Ascending aorta (tissue), 2 donors: ENCODE measurements around the gene LCK. TPM values are rescaled to one million over a fixed set of nuclear protein-coding genes. Genes with fewer than 3 reads are reported as not detected.

Source experiments
- DNase-seq, 2 donors: peaks; one replicate each; pipeline ENCODE4 v3.0.0-alpha.2; 2019; ENCODE audit warnings: low spot score in 2 of 2
- H3K27ac ChIP-seq, 2 donors: fragments of 200-600 bp; sonication (generic); one replicate each; pipeline ENCODE4 v1.5.1; 2016 to 2017; ENCODE audit warnings: mild to moderate bottlenecking in 1 of 2
- H3K27me3 ChIP-seq: fragments of 200-600 bp; sonication (generic); one replicate; pipeline ENCODE4 v1.5.1; 2017
- H3K36me3 ChIP-seq, 2 donors: fragments of 200-600 bp; sonication (generic); one replicate each; pipeline ENCODE4 v1.5.1; 2016
- H3K4me1 ChIP-seq, 2 donors: fragments of 200-600 bp; sonication (generic); one replicate each; pipeline ENCODE4 v1.5.1; 2016 to 2017; ENCODE audit warnings: mild to moderate bottlenecking in 1 of 2
- H3K4me3 ChIP-seq, 2 donors: fragments of 200-600 bp; sonication (generic); one replicate each; pipeline ENCODE4 v1.5.1; 2016 to 2017; ENCODE audit warnings: mild to moderate bottlenecking in 1 of 2
- H3K9me3 ChIP-seq, 2 donors: fragments of 200-600 bp; sonication (generic); one replicate each; pipeline ENCODE4 v1.5.1; 2016
- CTCF ChIP-seq, 3 experiments: fragments of 200-600 bp in 2 of 3; fragments of 450-650 bp in 1 of 3; sonication (generic) in 2 of 3; IDR thresholded peaks; one replicate each; pipeline ENCODE4 v1.5.1; 2016 to 2019; ENCODE audit warnings: antibody characterized with exemption in 3 of 3, mild to moderate bottlenecking in 1 of 3, moderate library complexity in 1 of 3
- intact Hi-C: fragments of 100-400 bp; cut with DNase I; formaldehyde crosslinking; loops from one replicate; pipeline ENCODE4 v1.15.1; 2023
- total RNA-seq: library from RNA; depleted of rRNA; stranded (reverse); fragments of >200 nt; gene quantifications from one replicate; pipeline ENCODE4 v1.1.0, GENCODE V29; 2016

The LCK gene
- total RNA-seq, 1 donor from 2014 or later = not detected

GRCh38 chr1:32232558-32233304 lies 18.3 kb upstream of the LCK start:
- intact Hi-C loops = no loop called here
- Histone ChIP-seq H3K27me3 (no peaks in the 10 kb centered on the region), H3K36me3 (peaks cover 42 to 46% of the 10 kb centered on the region in 2 donors), H3K9me3 (no peaks in the 10 kb centered on the region), H3K27ac (no peak overlapping the region), H3K4me3 (no peak overlapping the region), H3K4me1 (no peaks in the 10 kb centered on the region)
- DNase-seq = no peak
- TF ChIP-seq CTCF (IDR thresholded peaks at IDR 0.05) = no peak

GRCh38 chr1:32234792-32235191 lies 16.3 kb upstream of the LCK start:
- intact Hi-C loops = no loop called here
- no peak for DNase-seq
- Histone ChIP-seq H3K4me3 (no peak overlapping the region), H3K9me3 (no peaks in the 10 kb centered on the region), H3K4me1 (no peaks in the 10 kb centered on the region), H3K36me3 (peaks cover 23 to 27% of the 10 kb centered on the region in 2 donors), H3K27me3 (no peaks in the 10 kb centered on the region), H3K27ac (no peak overlapping the region)
- TF ChIP-seq CTCF (IDR thresholded peaks at IDR 0.05) = no peak

GRCh38 chr1:32239337-32239736 lies 11.7 kb upstream of the LCK start:
- peak overlapping the region; percentile 87 to 89 for H3K27ac ChIP-seq
- H3K4me3 ChIP-seq = no peak overlapping the region
- H3K4me1 ChIP-seq = peaks cover 0 to 8% of the 10 kb centered on the region in 2 donors
- intact Hi-C loops = no loop called here
- no peaks in the 10 kb centered on the region for H3K9me3 ChIP-seq
- DNase-seq = no peak
- no peaks in the 10 kb centered on the region for H3K36me3 ChIP-seq
- H3K27me3 ChIP-seq = no peaks in the 10 kb centered on the region
- no peak for TF ChIP-seq CTCF (IDR thresholded peaks at IDR 0.05)

GRCh38 chr1:32239790-32240139 lies 11.3 kb upstream of the LCK start:
- Histone ChIP-seq H3K4me1 (peaks cover 0 to 8% of the 10 kb centered on the region in 2 donors), H3K36me3 (no peaks in the 10 kb centered on the region), H3K4me3 (peak overlapping the region; percentile 69 to 78), H3K27me3 (no peaks in the 10 kb centered on the region), H3K9me3 (no peaks in the 10 kb centered on the region), H3K27ac (peak overlapping the region; percentile 87 to 89)
- intact Hi-C loops = loop anchor here (1.0 to 5.0 kb wide), 5 partner anchors 17 to 132 kb away; partner anchors contain the start of genes EIF3I, HDAC1, KPNA6 and TMEM234
- no peak for TF ChIP-seq CTCF (IDR thresholded peaks at IDR 0.05)
- DNase-seq = peak in 1 of 2 donors; percentile 70

- peaks cover 0 to 8% of the 10 kb centered on the region in 2 donors for H3K4me1 ChIP-seq
- peak overlapping the region; percentile 87 to 89 for H3K27ac ChIP-seq
- H3K4me3 ChIP-seq = peak overlapping the region; percentile 69 to 78
- intact Hi-C loops = loop anchor here (1.0 to 5.0 kb wide), 5 partner anchors 18 to 133 kb away; partner anchors contain the start of genes EIF3I, HDAC1, KPNA6 and TMEM234
- peak; percentile 51 to 92 for DNase-seq
- H3K9me3 ChIP-seq = no peaks in the 10 kb centered on the region
- TF ChIP-seq CTCF (IDR thresholded peaks at IDR 0.05) = peak in 2 of 3 experiments; percentile 30 to 35
- H3K27me3 ChIP-seq = no peaks in the 10 kb centered on the region
- no peaks in the 10 kb centered on the region for H3K36me3 ChIP-seq
Observed at GRCh38 chr1:32240140-32240951, 10.7 kb upstream of the LCK start.
